ENCODE measurements around the gene RPLP1.

DNA sequence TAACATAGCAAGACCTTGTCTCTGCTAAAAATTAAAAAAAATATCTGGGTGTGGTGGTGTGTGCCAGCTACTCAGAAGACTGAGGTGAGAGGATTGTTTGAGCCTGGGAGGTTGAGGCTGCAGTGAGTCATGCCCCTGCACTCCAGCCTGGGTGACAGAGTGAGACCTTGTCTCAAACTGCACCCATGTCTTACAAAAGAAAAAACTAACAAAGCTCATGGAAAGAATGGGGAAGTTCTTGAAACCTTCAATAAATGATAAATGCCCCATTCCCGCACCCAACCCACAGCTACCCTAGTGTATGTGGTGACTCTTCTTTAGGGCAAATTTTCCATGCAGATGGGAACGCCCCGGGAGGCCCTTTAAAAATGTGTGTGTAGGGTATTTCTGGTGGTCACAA is 28.3 kb downstream of the RPLP1 start:
- TF ChIP-seq EZH2phosphoT487 (IDR thresholded peaks at IDR 0.05; ENCODE audit: low read depth): no peak
- TF ChIP-seq, protein P1, sequence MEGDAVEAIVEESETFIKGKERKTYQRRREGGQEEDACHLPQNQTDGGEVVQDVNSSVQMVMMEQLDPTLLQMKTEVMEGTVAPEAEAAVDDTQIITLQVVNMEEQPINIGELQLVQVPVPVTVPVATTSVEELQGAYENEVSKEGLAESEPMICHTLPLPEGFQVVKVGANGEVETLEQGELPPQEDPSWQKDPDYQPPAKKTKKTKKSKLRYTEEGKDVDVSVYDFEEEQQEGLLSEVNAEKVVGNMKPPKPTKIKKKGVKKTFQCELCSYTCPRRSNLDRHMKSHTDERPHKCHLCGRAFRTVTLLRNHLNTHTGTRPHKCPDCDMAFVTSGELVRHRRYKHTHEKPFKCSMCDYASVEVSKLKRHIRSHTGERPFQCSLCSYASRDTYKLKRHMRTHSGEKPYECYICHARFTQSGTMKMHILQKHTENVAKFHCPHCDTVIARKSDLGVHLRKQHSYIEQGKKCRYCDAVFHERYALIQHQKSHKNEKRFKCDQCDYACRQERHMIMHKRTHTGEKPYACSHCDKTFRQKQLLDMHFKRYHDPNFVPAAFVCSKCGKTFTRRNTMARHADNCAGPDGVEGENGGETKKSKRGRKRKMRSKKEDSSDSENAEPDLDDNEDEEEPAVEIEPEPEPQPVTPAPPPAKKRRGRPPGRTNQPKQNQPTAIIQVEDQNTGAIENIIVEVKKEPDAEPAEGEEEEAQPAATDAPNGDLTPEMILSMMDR (IDR thresholded peaks at IDR 0.05; ENCODE audit: low read depth, low read length): no peak
